Fibroblast of skin of scalp (primary cell): ENCODE measurements around the gene OGT. TPM values are rescaled to one million over a fixed set of nuclear protein-coding genes. Genes with fewer than 3 reads are reported as not detected.
A peak's percentile ranks its signal among the peaks of the same experiment; 100 is the strongest.
"Not testable (repeated sequence)": the region's sequence is repeated elsewhere in the genome, so short reads cannot be mapped to it uniquely, and the experiment has no call there.

Experiments
- DNase-seq: peaks from one replicate; pipeline ENCODE4 v3.0.0-alpha.2; 2013
- polyA plus RNA-seq, 2 experiments: library from polyadenylated mRNA; unstranded; fragments of 120-200 nt; gene quantifications; one replicate each; pipeline ENCODE4 v1.2.1, GENCODE V29; 2013; ENCODE audit not compliant: insufficient read length in 2 of 2

Gene OGT
- 77.2 TPM for polyA plus RNA-seq (2013, experiment 1 of 2; ENCODE audit: insufficient read length)
- 85.3 TPM for polyA plus RNA-seq (2013, experiment 2 of 2; ENCODE audit: insufficient read length)

DNA sequence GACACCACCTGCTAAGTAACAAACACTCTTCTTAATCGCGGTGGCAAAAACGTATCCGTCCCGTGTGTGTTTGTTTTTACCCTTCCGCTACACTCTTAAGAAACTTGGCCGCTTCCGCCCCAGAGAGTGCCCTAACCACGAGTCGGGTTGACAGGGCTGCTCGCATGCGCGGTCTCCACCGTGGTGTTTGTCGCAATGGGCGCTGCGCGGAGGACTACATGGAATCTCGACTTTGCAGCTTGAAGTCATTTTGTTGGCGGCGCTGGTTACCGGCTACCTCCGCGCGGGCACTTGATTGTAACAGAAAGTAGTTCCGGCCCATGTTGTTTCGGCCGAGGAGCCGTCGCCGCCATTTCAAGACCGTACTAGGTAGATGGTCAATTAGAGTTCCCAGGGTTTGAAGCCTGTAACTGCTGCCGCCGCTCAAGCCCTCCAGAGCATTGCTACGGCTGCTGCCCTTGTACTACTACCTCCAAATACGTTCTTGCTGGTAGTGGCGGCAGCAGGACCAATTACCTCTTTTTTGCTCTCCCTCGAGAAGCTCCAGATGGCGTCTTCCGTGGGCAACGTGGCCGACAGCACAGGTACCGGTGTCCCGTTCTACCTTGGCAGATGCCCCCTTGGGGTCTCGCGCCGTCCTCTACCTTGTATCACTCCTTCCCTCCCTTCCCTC, at the start of gene OGT:
Gene OGT (plus strand): TSS at position 352 of the 673 bp plus-strand sequence. CDS start 196 bp downstream, at position 548.
- peak; percentile 98 for DNase-seq

DNA sequence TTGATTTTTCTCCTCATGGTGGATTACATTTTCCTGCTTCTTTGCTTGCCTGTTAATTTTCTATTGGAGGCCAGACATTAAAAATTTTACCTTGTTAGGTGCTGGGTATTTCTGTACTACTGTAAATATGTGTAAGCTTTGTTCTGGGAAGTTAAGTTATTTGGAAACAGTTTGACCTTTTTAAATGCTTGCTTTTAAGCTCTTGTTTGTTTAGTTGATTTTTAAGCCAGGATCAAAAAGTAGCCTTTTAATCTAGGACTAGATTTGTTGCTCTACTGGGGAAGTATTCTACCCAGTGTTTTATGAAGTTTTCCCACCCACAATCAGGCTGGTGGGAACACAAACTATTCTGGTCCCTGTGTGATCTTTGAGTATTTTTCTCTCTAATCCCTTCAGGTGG, 45.1 kb upstream of the OGT start:
- DNase-seq = no peak

GRCh38 chrX:71489540-71489939, 43.4 kb upstream of the OGT start:
- peak; percentile 17 for DNase-seq

GRCh38 chrX:71492231-71493065, 40.5 kb upstream of the OGT start:
- peak; percentile 29 for DNase-seq

DNA sequence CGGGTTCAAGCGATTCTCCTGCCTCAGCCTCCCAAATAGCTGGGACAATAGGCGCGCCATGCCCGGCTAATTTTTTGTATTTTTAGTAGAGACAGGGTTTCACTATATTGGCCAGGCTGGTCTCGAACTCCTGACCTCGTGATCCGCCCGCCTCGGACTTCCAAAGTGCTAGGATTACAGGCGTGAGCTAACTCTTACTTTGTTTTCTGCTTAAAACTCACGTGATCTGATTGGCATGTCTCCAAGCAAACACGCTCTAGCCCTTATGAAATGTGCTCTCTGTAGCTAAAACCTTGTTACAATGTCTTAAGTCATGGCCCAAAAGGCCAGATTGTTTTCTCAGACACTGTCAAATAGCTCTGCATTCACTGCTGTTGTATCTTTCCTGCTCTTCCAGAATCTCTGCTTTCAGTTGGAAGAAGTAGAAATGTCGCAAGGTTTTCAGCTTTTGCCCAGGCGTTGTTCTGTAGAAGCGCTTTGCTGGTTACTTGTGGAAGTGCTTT, 39.7 kb upstream of the OGT start:
- DNase-seq = no peak

DNA sequence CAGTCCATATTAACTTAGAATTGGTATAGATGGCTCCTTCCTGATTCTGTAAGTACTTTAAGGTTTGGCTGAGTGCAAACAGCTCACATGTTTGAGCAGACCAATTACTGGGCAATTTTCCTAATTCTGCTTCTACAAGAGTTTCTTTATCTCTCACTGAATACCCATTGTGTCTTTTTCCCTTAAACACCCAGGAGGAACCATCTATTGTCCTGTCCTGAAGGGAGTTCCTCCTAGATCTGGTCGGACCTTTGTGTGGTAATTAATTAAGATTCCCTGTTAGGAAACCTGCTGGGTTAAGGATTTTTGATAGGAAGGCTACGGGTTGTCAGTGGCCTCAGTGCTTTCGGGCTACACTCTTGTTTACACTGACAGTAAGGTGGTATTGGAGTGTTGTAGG, 36.9 kb upstream of the OGT start:
- DNase-seq = not testable (repeated sequence)

DNA sequence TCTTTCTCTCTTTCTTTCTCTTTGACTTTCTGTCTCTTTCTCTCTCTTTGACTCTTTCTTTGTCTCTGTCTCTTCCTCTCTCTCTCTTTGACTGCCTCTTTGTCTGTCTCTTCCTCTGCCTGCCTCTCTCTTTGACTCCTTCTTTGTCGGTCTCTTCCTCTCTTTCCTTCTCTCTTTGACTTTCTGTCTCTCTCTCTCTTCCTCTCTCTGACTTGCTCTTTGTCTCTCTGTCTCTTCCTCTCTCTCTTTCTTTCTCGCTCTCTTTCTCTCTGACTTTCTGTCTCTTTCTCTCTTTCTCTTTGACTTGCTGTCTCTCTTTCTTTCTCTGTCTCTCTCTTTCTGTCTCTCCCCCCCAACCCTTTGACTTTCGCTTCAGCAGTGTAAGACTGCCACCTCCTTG, 36.4 kb upstream of the OGT start:
- DNase-seq = no peak

DNA sequence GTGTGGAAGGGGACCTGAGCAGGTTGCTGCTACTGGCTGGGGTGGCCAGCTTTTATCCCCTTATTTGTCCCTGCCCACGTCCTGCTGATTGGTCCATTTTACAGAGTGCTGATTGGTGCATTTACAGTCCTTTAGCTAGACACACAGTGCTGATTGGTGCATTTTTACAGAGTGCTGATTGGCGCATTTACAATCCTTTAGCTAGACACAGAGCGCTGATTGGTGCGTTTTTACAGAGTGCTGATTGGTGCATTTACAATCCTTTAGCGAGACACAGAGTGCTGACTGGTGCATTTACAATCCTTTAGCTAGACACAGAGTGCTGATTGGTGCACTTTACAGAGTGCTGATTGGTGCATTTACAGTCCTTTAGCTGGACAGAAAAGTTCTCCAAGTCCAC, 30.8 kb upstream of the OGT start:
- not testable (repeated sequence) for DNase-seq

GRCh38 chrX:71504346-71504745, 28.6 kb upstream of the OGT start:
- DNase-seq = no peak

DNA sequence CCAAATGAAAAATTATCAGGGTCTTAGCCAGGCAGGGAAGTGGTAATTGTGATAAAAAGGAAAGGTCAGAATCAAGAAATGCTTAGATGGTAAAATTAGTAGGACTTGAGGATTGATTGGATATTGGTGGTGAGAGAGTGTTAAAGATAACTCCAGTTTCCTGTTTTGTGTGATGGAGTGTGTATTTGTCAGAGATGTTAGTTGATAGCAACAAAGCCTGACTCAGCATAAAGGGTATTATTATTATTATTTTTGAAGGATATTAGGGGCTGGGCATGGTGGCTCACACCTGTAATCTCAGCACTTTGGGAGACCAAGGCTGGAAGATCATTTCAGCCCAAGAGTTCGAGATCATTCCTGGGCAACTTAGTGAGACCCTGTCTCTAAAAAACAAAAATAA, 23.6 kb upstream of the OGT start:
- DNase-seq = no peak

DNA sequence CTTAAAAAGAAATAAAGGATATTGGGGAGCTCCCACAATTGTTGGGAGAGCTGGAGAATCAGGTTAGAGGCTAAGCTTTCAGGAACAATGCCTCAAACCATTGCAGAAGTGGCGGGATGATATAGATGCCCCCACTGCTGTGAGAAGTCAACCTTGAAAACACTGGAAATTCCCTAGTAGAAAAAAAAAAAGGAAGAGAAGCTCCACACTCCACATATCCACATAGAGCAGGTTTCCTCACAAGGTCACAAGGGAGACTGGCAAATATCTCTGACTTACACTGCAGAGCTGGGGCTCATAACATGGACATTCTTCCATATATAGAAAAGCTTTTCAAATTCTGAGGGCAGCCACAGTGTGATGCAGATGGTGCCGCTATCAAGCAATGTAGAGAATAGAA, 22.7 kb upstream of the OGT start:
- DNase-seq = no peak

- not testable (repeated sequence) for DNase-seq
Measured at GRCh38 chrX:71513731-71514130, 19.2 kb upstream of the OGT start.

- no peak for DNase-seq
Measured at GRCh38 chrX:71514367-71515037, 18.4 kb upstream of the OGT start.

- no peak for DNase-seq
Measured at GRCh38 chrX:71515038-71515396, 17.9 kb upstream of the OGT start.

DNA sequence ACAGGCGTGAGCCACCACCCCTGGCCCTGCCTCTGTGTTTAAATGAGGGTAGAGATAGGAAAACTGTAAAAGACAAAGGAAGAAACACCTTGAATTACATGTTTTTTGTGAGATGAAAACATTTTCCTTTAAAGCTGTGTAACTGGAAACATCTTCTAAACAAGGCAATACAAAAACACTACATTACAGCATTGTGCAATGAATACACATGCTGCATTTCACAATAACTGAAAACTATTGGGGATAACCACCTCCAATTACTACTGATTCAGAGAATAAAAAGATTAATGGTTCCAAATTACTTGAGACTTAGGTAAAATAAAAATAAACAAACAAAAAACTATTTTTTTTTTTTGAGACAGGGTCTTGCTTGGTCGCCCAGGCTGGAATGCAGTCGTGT, 7.6 kb upstream of the OGT start:
- no peak for DNase-seq

GRCh38 chrX:71532078-71532752, 689 bp upstream of the OGT start:
- peak; percentile 32 for DNase-seq

DNA sequence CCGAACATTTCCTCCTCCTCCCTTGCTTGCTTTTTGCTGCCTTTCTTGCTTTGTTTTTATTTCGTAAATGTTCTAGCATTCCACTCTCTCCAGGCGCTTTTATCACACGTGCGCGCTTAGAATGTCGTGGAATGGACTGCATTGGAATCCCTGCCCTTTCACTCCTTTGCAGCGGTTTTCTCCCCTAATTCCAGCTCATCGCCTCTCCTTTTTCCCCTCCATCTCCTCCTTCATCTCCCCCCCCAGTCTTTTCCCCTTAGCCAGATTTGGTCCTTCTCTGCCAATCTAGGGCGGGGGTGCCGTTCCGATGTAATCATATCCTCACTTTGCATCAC, 579 bp downstream of the OGT start:
- peak; percentile 33 for DNase-seq

DNA sequence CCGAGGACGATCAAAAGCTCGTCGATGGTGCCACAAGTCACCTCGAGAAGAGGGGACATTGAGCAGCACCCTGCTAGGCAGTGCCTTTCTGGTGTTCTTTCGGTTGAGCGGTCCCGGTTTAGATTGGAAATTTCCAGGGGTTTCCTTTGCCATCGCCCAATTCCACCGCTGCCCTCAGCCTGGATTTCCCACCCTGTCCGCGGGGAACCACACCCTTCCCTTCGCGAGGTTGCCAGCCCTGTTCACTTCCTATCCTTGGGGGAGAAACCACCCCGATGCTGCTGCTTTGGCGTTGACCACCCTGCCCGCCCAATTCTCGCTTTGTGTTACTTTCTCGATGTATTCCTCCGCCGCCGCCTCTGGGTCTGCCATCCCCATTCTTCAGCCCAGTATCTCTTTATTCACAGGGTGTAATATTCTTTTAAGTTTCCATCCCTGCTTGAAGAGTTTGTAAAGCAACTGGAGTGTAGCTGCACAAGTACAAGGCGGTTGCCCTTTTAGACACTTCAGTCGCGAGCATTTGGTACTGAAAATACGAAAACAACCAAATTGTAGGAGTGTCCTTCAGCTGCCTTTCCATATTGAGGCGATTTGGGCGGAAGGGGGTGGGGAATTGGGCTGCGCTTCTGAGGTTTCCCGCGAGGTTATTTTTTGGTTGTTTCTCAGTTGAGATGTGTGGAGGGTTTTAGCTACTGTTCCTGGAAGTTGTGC, 1.1 kb downstream of the OGT start:
- DNase-seq = peak; percentile 65

GRCh38 chrX:71534773-71535544, 2.1 kb downstream of the OGT start:
- no peak for DNase-seq

DNA sequence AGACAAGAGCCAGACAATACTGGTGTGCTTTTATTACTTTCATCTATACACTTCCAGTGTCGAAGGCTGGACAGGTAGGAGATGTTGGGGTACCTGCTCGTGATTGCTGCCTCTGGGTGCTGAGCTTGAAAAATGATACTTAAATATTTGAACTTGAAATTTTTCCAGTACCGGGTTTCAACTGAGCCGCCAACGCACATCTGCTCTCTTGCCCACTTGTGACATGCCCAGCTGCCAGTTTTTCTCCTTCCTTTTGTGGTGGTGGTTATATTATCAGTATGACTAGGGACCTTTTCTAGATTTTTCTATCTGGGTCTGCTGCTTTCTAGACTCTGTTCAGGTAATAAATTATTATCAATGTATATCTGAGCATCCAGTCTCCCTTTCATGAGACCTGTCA, 3.4 kb downstream of the OGT start:
- DNase-seq = no peak

DNA sequence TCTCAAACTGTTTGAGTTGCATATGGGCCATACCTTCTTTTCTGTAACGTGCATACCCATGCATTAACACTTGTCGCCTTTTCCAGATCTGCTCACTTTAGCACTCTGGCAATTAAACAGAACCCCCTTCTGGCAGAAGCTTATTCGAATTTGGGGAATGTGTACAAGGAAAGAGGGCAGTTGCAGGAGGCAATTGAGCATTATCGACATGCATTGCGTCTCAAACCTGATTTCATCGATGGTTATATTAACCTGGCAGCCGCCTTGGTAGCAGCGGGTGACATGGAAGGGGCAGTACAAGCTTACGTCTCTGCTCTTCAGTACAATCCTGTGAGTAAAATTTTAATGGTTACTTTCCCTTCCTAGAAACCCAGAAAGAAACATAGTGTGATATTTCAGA, 4.8 kb downstream of the OGT start:
- no peak for DNase-seq
